Measurements from ENCODE around the gene FAM107B.

DNA sequence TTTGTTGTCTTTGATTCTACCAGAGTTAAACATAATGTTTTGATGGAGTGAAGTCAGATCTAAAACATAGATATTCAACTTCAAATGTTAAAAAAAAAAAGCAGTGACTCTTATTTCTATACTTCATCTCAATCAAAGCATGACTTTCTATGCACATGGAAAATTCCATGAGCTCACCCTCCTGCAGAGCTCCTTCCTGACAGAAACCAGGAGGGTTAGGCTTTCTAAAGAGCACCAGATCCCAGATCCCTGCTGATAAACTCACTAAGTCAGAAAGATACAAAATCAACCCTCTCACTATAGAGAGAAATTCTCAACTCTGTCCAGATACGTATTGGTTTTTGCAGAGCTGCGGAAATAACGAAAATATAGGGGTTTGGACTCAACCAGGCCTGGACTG lies 122.6 kb downstream of the FAM107B start:
- no peak for TF ChIP-seq POLR2AphosphoS5 (IDR thresholded peaks at IDR 0.05)
- TF ChIP-seq, protein P1, sequence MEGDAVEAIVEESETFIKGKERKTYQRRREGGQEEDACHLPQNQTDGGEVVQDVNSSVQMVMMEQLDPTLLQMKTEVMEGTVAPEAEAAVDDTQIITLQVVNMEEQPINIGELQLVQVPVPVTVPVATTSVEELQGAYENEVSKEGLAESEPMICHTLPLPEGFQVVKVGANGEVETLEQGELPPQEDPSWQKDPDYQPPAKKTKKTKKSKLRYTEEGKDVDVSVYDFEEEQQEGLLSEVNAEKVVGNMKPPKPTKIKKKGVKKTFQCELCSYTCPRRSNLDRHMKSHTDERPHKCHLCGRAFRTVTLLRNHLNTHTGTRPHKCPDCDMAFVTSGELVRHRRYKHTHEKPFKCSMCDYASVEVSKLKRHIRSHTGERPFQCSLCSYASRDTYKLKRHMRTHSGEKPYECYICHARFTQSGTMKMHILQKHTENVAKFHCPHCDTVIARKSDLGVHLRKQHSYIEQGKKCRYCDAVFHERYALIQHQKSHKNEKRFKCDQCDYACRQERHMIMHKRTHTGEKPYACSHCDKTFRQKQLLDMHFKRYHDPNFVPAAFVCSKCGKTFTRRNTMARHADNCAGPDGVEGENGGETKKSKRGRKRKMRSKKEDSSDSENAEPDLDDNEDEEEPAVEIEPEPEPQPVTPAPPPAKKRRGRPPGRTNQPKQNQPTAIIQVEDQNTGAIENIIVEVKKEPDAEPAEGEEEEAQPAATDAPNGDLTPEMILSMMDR (IDR thresholded peaks at IDR 0.05), result no peak

All from gastroesophageal sphincter (tissue), 3 donors.